Left ventricle myocardium superior (tissue), 1 donor: Measurements from ENCODE around the gene ZEB2. TPM values are rescaled to one million over a fixed set of nuclear protein-coding genes. Genes with fewer than 3 reads are reported as not detected.

Experiments
- ATAC-seq: fragments of 200-7000 bp; cut with Tn5 transposase; one replicate; pipeline ENCODE4 v1.9.1; 2020; ENCODE audit warnings: mild to moderate bottlenecking, moderate library complexity
- DNase-seq: peaks from one replicate; pipeline ENCODE4 v3.0.0-alpha.2; 2020
- intact Hi-C: fragments of 100-400 bp; cut with micrococcal nuclease; formaldehyde crosslinking; loops from one replicate; pipeline ENCODE4 v1.11.0; 2022
- total RNA-seq: library from RNA; stranded (reverse); fragmentation: NEBNext Ultra II Directional; extraction: Animal tissue kit (Norgen Biotek cat#: 25700); gene quantifications from one replicate; pipeline ENCODE4 v1.2.1, GENCODE V29; 2021
- donor health status: DM: no; HTN: yes; CAD: no; lungs with severe emphysema.

Gene ZEB2
- total RNA-seq, 1 donor from 2014 or later: 83.2 TPM

DNA sequence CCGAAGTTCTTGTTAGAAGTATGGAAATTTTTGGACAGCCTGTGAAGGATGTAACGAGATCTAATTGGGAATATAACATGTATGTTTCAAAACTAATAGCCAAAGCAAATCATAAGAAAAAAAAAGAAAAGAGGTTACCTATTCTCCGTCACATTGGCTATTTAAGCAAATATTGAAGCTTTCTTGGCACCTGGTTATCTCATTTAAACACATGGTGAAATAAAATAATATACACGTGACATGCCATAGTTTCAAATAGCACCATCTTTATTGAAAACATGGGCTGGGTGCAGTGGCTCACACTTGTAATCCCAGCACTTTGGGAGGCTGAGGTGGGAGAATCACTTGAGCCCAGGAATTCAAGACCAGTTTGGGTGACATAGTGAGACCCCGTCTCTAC is 56.7 kb downstream of the ZEB2 start:
- DNase-seq: no peak
- no peak for ATAC-seq
- intact Hi-C loops: no loop called here

DNA sequence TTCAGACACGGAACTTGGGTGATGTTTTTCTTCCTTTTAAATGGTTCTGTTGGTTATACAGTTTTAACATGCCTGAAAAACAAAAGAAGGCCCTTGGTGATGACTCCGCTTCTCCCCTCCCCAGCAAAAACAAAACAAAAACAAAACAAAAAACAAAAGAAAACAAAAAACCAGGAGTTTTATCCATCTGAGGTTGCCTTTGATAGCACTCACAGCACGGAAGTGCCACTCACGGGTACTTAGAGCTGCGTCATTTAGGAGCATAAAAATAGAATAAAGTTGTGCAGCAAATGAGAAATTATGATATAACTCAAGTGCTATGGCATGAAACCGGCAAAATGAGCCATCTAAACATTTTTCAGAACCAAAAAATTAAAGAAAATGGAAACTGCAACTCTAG is 57.7 kb downstream of the ZEB2 start:
- intact Hi-C loops: no loop called here
- no peak for DNase-seq
- peak; percentile 61 for ATAC-seq

DNA sequence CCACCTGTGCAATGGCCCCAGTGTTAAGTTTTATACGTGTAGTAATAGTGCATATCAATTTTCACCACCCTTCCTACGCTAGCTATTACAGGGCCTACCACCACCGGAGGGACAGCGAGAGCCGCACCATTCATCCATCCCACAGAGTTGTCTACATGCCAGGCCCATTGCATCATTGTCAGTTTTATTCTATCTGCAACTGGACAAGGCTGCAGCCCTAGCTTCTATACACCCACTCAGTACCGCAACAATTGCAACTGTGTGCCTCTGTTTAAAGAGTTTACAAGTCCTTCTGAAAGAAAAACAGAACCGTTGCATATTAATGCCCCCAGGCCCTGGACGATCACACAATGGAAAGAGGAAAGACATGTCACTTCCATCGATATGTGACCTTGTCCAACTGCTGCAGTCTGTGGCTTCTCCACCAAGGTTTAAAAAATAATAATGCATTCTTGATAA is 58.6 kb downstream of the ZEB2 start:
- intact Hi-C loops: no loop called here
- DNase-seq: peak; percentile 58
- peak; percentile 93 for ATAC-seq

DNA sequence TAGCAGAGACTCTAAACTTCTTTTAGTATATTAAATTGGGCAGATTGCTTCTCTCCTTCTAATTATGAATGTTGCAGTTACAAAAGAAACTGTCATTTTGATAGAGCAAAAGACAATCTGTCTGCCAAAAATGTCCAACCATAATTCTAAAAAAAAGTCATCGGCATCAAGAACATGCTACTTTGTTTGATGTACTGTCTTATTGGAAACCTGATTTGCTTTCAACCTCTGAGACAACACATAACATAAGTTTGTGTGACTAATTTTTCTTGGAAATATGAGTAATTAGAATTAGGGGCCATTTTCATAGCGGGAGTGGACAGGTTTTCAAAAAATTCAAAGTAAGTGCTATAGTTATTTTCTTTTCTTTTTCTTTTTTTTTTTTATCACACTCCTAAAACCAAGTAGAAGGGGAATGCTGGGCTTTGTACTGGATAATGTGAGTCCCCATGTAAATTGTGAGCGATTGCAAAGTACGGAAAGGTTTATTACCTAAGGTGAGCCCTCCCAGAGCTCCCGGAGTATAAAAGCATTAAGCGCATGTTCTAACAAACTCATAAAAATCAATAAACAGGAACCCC is 59.1 kb downstream of the ZEB2 start:
- intact Hi-C loops: no loop called here
- ATAC-seq: no peak

DNA sequence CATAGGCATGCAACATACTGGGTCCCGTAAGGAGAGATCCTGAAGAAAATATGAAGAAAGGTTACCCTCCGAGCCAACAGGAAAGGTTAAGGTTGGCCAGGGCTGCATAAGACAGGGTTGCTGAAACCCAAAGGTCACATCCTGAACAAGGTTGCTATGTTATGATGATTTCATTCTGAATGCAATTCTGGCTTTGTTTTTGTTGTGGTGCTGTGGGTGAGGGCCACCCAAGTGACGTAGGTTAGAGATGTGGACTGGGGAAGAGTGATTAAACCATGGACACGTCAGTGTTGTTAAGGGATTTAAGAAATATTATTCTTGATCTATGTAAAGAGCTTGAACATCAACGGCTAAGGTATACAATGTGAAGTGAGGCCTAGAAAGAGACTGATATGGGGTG is 60.0 kb downstream of the ZEB2 start:
- ATAC-seq: peak; percentile 12
- intact Hi-C loops: loop anchor here (10.0 kb wide), 1 partner anchor 45 kb away; no protein-coding TSS in a partner anchor
- DNase-seq: no peak

More for the DNA sequence above, 59.1 kb downstream of the ZEB2 start:
- no peak for DNase-seq

DNA sequence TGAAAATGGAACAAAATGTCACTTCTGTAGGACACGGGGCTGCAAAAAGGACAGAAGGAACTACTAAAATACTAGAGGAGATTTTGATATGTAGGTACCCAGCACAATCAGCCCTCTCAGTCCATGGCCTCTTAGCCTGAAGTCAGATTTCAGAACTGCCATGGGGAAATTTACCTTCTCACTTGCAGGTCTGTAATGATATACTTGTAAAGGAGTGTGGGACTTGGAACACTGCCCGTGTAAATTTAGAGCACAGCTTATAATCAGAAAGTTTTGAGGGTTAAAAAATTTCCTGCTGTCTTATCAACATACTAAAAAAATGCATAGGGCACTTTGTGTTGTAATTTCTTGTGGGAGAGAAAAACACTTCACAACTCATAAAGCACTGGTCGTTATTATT is 60.6 kb downstream of the ZEB2 start:
- intact Hi-C loops: loop anchor here (10.0 kb wide), 1 partner anchor 46 kb away; no protein-coding TSS in a partner anchor
- DNase-seq (no peak), ATAC-seq (no peak)

DNA sequence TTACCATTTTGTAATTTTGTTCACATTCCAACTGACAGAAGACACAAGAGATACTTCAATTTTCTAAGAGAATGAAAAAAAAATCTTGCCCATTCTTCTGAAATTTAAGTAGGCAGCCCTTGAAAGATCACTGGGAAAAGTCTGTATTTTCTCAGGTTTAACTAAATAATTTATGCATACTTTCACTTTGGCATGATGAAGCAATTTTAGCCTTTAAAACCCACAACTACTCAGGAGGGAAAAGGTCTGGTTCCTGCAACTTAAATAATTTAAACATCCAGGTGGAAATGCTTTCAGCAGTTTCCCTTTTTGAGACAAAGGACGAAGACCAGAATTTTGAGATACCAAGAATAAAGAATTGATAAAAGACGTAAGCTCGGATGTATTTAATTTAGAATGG is 61.4 kb downstream of the ZEB2 start:
- ATAC-seq: no peak
- intact Hi-C loops: loop anchor here (10.0 kb wide), 1 partner anchor 46 kb away; no protein-coding TSS in a partner anchor

DNA sequence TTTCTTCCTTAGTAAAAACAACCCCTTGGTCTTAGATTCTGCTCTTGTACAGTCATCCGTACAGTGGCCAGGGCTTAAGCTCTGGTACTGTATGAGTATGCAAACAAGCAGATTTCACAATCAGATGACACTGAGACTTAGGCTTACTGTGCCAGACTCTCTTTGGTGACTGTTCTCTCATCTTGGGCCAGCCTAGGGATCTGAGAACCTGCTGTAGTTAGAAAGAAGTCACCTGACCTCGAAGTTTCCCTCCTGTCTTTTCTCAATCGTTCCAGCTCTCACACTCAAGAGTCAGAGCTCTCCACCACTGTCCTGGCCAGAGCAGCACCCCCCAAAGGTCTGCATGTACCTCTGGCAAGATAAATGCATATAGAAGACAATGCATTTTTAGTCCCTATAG is 63.2 kb downstream of the ZEB2 start:
- peak; percentile 21 for DNase-seq
- ATAC-seq: peak; percentile 71
- intact Hi-C loops: loop anchor here (10.0 kb wide), 1 partner anchor 48 kb away; no protein-coding TSS in a partner anchor

More for the DNA sequence above, 61.4 kb downstream of the ZEB2 start:
- DNase-seq: no peak

DNA sequence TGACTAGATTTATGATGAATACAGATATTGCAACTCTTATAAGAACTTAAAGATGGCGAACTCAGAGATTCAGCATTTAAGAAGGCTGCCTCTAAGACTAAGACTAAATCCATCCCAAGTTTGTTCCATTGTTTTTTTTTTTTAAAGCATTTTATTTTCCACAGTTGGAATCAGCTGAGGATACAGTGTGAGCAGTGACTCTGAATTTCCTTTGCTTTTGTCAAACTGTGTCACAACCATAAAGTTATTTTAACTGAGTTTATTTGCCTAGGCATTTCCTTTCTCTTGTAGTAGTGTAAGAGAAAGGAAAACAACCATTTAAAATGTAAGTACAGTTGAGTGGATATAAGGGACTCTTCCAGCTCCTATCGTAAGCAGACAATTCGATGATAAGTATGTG is 63.9 kb downstream of the ZEB2 start:
- intact Hi-C loops: loop anchor here (10.0 kb wide), 1 partner anchor 49 kb away; no protein-coding TSS in a partner anchor
- DNase-seq (no peak), ATAC-seq (no peak)

DNA sequence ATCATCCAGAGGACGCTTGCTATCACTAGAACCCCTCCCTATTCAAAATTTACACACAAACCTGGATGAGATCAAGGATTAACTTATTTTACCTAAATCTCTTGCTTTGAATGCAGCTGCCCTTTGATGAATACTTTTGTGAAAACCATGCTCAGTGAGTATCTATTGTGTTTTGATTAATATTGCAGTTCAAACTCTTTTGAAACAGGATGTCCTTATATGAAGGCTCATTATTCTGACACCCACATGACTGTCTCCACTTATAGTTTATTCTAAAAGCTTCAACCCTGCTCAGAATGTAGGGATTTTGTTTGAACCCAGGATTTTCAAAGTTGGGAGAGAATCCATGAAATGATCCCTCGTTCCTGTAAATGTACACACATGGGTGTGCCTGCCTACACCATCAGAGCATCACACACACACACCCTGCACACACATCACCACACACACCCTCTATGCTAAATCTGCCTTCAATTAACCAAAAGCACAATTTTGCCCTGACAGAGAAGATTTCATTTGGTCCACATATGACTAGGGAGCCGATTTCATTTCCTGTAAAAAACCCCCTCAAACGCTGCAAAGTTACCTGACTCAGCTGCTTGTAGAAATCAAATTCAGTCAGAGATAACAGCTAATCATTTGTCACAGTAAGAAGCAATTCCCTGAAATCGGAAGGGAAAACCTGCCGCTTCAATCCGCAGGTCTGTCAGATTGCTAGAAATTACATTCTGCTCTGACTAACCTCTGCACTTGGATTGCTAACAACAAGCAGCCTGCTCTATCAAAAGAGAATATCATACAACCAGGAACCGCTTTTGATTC is 65.2 kb downstream of the ZEB2 start:
- intact Hi-C loops: loop anchor here (10.0 kb wide), 1 partner anchor 50 kb away; no protein-coding TSS in a partner anchor
- DNase-seq (no peak), ATAC-seq (no peak)

DNA sequence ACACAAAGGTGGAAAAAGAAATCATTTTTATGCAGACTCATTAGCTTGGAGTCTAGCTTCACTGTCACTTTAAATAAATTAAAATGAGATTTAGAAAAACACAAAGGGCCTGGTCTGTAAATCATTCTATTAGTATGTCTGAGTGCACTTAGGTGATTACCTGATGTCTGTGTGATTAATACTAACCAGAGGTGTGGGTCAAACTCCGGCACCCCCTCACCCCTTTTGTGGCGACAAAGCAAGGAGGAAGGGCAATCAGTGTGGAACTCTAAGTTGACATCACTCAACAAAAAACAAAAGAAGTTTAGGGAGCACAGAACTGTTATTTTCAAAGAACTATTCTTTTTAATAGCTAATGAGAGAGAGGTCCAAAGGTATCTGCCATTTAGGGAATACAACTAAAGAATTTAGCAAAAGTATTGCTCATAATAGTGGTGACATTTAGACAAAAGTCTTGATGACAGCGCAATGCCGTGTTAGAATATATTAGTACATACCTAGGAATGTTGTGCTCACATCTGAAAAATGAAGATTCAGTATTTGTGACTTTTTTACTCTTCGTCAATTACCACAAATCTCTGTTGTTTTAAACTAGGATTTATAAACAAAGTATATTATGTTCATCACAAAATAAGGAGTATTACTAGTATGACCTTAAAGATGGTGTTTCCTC is 66.3 kb downstream of the ZEB2 start:
- ATAC-seq (no peak), DNase-seq (no peak)
- intact Hi-C loops: loop anchor here (10.0 kb wide), 1 partner anchor 51 kb away; no protein-coding TSS in a partner anchor

DNA sequence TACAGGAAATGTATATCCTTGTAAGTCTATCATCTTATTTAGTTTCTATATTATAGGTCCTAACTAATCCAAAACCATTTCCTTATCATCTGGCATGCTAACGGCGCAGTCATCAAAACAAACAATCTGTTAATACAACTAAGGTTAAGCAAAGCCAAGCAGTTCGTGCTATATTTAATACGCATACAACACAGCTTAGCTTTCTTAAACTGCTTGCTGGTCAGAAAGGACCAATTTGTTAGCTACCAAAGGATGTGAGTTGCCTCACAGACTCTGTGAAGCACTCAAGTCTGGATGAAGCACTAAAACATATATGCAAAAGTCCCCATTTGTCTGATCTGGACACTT is 67.0 kb downstream of the ZEB2 start:
- intact Hi-C loops: loop anchor here (10.0 kb wide), 1 partner anchor 52 kb away; no protein-coding TSS in a partner anchor
- no peak for DNase-seq
- ATAC-seq: peak; percentile 30

DNA sequence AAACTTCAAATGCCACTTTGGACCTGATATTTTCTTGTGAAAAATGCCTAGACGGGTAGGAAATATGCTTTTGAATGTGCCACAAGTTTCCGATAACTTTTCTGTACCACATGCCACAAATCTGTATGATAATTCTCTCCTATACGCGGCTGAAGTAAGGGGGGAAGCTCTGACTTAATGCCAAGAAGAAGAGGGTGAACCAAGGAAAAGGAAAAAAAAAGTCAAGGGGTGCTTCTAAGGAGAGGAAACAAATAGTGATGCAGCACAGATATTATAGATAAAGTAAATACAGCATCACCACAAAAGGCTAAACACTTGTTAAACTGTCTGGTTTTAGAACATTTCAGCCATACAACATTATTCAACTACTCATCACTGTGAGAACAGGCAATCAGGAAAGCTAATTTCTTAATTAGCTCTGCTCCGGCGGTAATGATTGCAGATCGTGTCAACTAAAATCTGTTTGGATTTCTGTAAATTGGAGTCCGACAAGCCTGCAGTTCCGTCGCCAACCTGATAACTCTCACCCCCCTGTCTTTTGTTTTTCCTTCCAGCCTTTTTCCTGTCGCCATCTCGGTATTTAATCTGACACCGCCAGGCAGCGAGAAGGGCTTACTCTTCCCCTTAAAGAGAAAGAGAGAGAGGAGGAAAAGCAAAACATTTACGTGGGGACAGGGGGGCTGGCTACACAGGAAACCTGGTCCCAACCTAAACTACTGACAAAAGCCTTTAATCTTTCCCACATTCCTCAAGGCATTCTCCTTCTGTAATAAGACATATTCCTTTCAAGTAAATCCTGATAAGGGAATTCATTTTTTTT is 67.5 kb downstream of the ZEB2 start:
- ATAC-seq: peak; percentile 21
- intact Hi-C loops: loop anchor here (10.0 kb wide), 1 partner anchor 52 kb away; no protein-coding TSS in a partner anchor
- peak; percentile 20 for DNase-seq

DNA sequence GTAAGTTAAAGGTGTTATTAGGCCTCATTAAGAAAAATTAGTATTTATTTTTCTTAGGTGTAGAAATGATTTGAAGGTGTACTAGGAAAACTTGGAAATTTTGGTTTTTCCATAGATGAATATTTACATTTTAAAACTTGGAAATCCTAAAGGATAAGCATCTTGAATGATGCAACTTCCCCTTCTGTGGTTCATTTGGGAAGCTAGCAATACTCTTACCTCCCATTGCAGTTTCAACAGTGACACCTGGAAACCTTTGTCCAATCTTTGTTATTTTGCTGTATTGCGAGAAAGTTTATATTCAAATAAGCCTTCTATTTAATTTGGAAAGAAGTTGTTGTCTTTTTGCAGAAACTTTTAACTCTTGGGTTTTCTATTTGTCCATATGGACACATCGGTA is 68.5 kb downstream of the ZEB2 start:
- DNase-seq (no peak), ATAC-seq (no peak)
- intact Hi-C loops: loop anchor here (10.0 kb wide), 1 partner anchor 53 kb away; no protein-coding TSS in a partner anchor

DNA sequence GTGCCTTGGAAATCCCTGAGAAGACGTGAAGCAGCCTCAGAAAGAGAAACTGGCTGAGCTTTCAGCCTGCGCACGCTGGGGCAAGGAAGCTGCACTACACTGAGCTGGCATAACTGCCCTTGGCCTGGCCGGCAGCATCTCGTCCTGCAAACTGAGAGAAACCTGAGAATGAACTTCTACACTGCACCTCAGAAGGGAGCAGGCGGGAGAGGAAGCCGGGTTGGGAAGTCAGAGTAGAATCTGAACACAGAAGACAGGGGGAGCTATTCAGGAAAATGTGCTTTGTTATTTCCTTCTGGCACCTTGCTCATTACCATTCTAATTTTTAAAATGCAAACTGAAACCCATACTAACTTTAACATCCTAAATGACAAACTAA is 70.9 kb downstream of the ZEB2 start:
- intact Hi-C loops: no loop called here
- peak; percentile 61 for ATAC-seq
- peak; percentile 50 for DNase-seq

DNA sequence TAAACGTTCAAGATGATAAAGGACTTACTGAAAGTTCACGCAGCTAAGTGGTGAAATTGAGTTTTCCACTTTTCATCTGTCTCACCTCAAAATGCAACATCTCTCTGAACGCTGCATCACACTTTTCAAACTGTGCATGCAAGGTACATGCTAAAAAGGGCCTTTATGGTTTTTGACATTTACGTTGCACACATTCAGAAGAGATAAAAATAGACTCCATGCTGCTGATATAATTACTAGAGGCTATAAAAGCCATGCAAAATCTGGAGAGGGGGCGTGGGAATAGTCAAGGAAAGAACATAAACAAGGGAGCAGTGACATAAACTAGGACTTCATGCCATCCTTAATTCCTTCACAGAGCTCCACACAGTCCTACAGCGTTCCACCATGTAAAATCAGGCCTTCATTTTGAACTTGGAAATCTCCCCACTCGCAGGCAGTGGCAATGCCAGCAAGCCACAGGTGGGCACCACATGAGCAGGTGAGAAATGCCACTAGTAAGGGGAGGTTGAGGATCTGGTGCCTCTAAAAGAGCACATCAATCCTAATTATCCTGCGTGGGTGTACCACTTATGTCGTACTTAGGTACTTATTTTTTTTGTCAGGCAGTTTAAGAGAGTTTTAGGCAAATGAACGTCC is 71.4 kb downstream of the ZEB2 start:
- DNase-seq: no peak
- peak; percentile 30 for ATAC-seq
- intact Hi-C loops: no loop called here

DNA sequence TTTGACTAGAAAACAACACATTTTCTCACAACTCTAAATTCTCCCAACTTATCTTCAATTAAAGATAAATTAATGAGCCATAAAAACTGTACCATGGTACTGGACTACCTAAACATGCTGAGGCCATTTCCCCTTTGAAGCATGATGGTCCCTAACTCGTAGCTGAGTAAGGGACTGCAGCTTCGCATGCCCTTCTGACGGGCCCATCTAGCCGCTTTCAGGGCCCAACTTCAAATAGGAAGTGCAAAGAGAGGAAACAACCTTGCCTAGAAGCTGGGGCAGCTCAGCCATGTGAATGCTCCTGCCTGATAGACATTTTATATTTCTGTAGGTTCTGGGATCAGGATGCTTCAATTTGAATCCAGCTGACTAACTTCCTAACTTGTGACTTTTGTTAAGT is 72.4 kb downstream of the ZEB2 start:
- intact Hi-C loops: no loop called here
- ATAC-seq (no peak), DNase-seq (no peak)

DNA sequence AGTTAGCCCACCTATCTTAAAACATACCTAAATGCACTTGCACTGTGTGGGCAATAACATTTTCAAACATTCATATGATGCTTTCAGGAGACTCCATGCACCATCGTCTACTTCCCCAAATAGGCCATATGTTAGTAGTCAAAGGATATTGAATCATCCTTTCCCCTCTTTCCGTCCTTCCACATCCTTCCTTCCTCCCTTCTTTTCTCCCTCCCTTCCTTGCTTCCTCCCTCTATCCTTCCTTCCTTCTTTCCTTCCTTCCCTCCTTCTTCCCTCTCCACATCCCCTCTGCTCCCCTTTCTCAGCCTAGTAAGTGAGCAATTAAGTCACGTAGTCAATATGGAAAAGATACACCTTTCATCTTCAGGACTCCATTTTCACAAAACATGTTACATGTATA is 73.8 kb downstream of the ZEB2 start:
- no peak for ATAC-seq
- no peak for DNase-seq
- intact Hi-C loops: no loop called here
